ENCODE data around the gene PAX7. TPM values are rescaled to one million over a fixed set of nuclear protein-coding genes. Genes with fewer than 3 reads are reported as not detected.

PAX7 gene
- polyA plus RNA-seq, 2 of the 4 experiments (the other 2 are of a cell fraction) = 0.23 to 0.48 TPM

- DNase-seq (ENCODE audit: low read depth in 1 of 2, low spot score in 1 of 2) (no peak), ATAC-seq (no peak), FAIRE-seq (no peak)
- H3K4me1 ChIP-seq = 0 out of 3 replicates have a peak, but pooled peaks cover 3% of the 10 kb centered on the region
- TF ChIP-seq CHD4 (IDR thresholded peaks at IDR 0.05; ENCODE audit: borderline replicate concordance) (no peak), MAZ (IDR thresholded peaks at IDR 0.05; ENCODE audit: borderline replicate concordance, low read depth, low read length) (no peak), FOXS1 (CRISPR knock-in tag; IDR thresholded peaks at IDR 0.05) (no peak), GATA3 (IDR thresholded peaks at IDR 0.05; ENCODE audit: borderline replicate concordance) (no peak), FOSB (CRISPR knock-in tag; IDR thresholded peaks at IDR 0.05) (no peak), SMC3 (IDR thresholded peaks at IDR 0.05) (no peak), ESRRA (IDR thresholded peaks at IDR 0.05; ENCODE audit: borderline replicate concordance, low read length) (no peak), PHF8 (IDR thresholded peaks at IDR 0.05; ENCODE audit: borderline replicate concordance, low read depth) (no peak), HMGXB4 (CRISPR knock-in tag; IDR thresholded peaks at IDR 0.05; ENCODE audit: borderline replicate concordance) (no peak), KDM1A (IDR thresholded peaks at IDR 0.05; ENCODE audit: low read depth) (no peak), CBX8 (IDR thresholded peaks at IDR 0.05) (no peak), PBX3 (IDR thresholded peaks at IDR 0.05) (no peak), TFCP2L1 (CRISPR knock-in tag; IDR thresholded peaks at IDR 0.05) (no peak), SREBF2 (IDR thresholded peaks at IDR 0.05) (no peak), NR3C1 (IDR thresholded peaks at IDR 0.05) (no peak), USF2 (IDR thresholded peaks at IDR 0.05) (no peak), MAX (IDR thresholded peaks at IDR 0.05) (no peak), ZC3H11A (IDR thresholded peaks at IDR 0.05) (no peak)
- ChIA-PET POLR2A (no interaction called here), CTCF (interaction anchor here (1.0 to 9.1 kb wide), 6 partner anchors 13 to 277 kb away, joined by 3 to 236 read pairs (median 74); no protein-coding TSS in a partner anchor)
- no peak overlapping the region for H3K4me3 ChIP-seq
- WGBS (ENCODE audit: missing lambda C conversion rate) = 72% methylated on average over 11 of the region's 12 CpGs
- H3K4me2 ChIP-seq = no peak overlapping the region
- no peaks in the 10 kb centered on the region for H3K9me3 ChIP-seq
- no peak overlapping the region for H3K27ac ChIP-seq
Measured at GRCh38 chr1:18599086-18599485, 31.6 kb upstream of the PAX7 start.

- no peak for TF ChIP-seq POLR2A (IDR thresholded peaks at IDR 0.05; ENCODE audit: low read length)
- peak; percentile 6 for TF ChIP-seq ZFP36 (IDR thresholded peaks at IDR 0.05; ENCODE audit: borderline replicate concordance, partially characterized antibody)
- POLR2A ChIA-PET = no interaction called here
- H3K4me3 ChIP-seq = no peak overlapping the region
- H3K9me3 ChIP-seq = no peaks in the 10 kb centered on the region
- FAIRE-seq (no peak), ATAC-seq (no peak), DNase-seq (ENCODE audit: low read depth in 1 of 2, low spot score in 1 of 2) (no peak)
- no peak overlapping the region for H3K4me2 ChIP-seq
- no peak overlapping the region for H3K27ac ChIP-seq
- WGBS (ENCODE audit: missing lambda C conversion rate) = 84% methylated on average over 8 of the region's 9 CpGs
- 0 out of 3 replicates have a peak, but pooled peaks cover 3% of the 10 kb centered on the region for H3K4me1 ChIP-seq
- CTCF ChIA-PET = interaction anchor here (0.6 to 9.1 kb wide), 6 partner anchors 12 to 496 kb away, joined by 3 to 236 read pairs (median 6); no protein-coding TSS in a partner anchor
Measured at GRCh38 chr1:18599704-18600103, 30.9 kb upstream of the PAX7 start.

- DNase-seq (ENCODE audit: low read depth in 1 of 2, low spot score in 1 of 2) (no peak), ATAC-seq (peak; percentile 47 to 54; a peak in 4 of 6 replicates), FAIRE-seq (no peak)
- TF ChIP-seq EP300 (IDR thresholded peaks at IDR 0.05) = no peak
- no peak overlapping the region for H3K27ac ChIP-seq
- no peak overlapping the region for H3K4me3 ChIP-seq
- 0 out of 3 replicates have a peak, but pooled peaks cover under 1% of the 10 kb centered on the region for H3K4me1 ChIP-seq
- WGBS (ENCODE audit: missing lambda C conversion rate) = 86% methylated on average over 1 of the region's 5 CpGs
- H3K9me3 ChIP-seq = no peaks in the 10 kb centered on the region
- POLR2A ChIA-PET = no interaction called here
- CTCF ChIA-PET = interaction anchor here (1.2 to 2.2 kb wide), 4 partner anchors 9 to 221 kb away, joined by 3 to 20 read pairs (median 4); no protein-coding TSS in a partner anchor
- no peak overlapping the region for H3K4me2 ChIP-seq
Measured at GRCh38 chr1:18602533-18603211, 28.0 kb upstream of the PAX7 start.
